HG02943 (cell line): ENCODE data around the gene B9D1.

ENCODE experiments used
- ATAC-seq: cut with Tn5 transposase; IDR thresholded peaks from one replicate; pipeline ENCODE4 v1.9.1; 2021; ENCODE audit warnings: mild to moderate bottlenecking, low read depth, moderate library complexity; ENCODE audit not compliant: unreplicated experiment

B9D1 gene

GRCh38 chr17:19308398-19308797 is 54.1 kb downstream of the B9D1 start:
- no peak for ATAC-seq

- ATAC-seq, result no peak
Measured at GRCh38 chr17:19307521-19307920, 55.0 kb downstream of the B9D1 start.

GRCh38 chr17:19306160-19307111 is 56.1 kb downstream of the B9D1 start:
- peak; percentile 73 for ATAC-seq

GRCh38 chr17:19305761-19306159 is 56.8 kb downstream of the B9D1 start:
- ATAC-seq, result no peak

- ATAC-seq, result no peak
Measured at GRCh38 chr17:19305256-19305655, 57.3 kb downstream of the B9D1 start.

DNA sequence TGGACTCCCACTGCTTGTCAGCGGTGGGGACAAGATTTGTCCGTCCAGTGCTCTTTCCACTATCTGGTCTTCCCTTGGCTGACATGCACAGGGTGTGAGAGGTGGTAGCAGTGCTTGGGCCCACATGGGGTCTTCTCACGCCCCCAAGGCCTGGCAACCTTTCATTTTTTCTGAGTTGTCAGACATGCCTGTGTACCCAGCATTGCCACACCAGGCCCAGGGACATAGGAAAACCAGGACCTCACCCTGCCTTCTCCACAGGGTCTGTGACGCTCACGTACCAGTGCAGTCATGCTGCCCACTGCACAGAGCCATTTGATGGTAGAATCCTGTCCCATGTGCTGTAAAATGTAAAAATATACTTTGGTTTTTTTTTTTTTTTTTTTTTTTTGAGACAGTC is 57.8 kb downstream of the B9D1 start:
- ATAC-seq, result no peak

DNA sequence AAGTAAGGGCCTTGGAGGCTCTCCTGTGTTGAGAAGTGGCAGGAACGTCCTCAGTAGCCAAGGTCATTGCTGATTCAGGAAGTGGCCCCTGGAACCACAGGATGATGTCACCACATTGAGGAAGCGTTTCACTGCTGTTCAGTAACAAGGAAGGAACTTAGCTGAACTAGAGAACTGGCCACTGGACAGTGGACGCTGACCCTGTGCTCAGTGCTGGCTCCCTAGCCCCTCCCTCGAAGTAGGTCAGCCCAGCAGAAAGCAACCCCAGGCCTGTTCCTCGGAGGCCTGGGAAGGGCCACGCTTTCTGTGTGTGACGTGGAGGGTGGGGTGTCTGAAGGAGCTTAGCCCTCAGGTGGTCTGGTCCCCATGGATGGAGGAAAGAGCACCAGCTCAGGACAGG is 58.3 kb downstream of the B9D1 start:
- ATAC-seq, result no peak

DNA sequence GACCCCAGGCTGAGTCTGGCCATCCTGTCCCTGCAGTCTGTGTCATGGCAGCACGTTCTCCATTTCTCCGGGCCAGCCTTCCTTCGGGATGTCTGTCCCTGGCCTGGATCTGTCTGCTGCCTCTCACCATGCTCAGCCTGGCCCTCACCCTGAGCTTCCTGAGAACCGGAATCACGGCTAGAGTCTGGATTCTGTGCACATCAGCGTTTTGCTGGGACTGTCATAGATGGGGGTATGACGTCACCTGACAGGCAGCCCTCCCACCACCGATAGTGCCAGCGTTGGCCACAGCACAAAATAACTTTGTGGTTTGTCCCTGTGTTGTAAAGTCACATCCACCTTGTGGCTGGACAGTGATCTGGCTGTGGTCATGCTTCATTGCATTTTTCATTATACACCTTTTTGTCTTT is 59.2 kb downstream of the B9D1 start:
- no peak for ATAC-seq

DNA sequence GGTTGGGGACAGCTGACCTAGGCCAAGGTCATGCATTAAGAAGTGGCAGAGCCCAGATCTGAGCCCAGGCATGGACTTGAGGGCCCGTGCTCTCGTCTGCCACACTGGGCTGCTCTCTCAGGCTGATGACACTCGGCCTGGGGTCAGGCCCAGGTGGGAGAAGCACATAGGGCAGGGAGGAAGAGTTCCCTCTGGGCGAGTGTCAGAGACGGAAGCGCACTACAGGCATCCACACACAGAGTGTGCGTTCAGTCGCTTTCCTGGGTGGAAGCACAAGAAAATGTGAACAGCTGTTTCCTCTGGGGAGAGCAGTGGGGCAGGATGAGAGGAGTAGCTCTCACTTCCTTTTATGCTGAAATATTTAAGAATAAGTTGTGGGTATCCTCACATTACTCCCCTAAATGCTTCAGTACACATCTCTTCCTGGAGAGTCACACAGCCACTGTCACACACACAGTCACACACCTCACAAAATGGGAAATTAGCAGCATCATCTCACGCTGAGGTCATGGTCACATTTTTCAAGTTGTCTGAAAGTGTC is 59.7 kb downstream of the B9D1 start:
- ATAC-seq, result no peak

- ATAC-seq, result no peak
Measured at GRCh38 chr17:19301973-19302372, 60.5 kb downstream of the B9D1 start.

GRCh38 chr17:19301274-19301951 is 61.1 kb downstream of the B9D1 start:
- ATAC-seq, result no peak

- no peak for ATAC-seq
Measured at GRCh38 chr17:19299866-19300265, 62.7 kb downstream of the B9D1 start.

GRCh38 chr17:19299214-19299747 is 63.2 kb downstream of the B9D1 start:
- ATAC-seq, result no peak

GRCh38 chr17:19298569-19299213 is 63.8 kb downstream of the B9D1 start:
- no peak for ATAC-seq

GRCh38 chr17:19296786-19297778 is 65.4 kb downstream of the B9D1 start:
- ATAC-seq, result no peak

- no peak for ATAC-seq
Measured at GRCh38 chr17:19295473-19296135, 66.9 kb downstream of the B9D1 start.

DNA sequence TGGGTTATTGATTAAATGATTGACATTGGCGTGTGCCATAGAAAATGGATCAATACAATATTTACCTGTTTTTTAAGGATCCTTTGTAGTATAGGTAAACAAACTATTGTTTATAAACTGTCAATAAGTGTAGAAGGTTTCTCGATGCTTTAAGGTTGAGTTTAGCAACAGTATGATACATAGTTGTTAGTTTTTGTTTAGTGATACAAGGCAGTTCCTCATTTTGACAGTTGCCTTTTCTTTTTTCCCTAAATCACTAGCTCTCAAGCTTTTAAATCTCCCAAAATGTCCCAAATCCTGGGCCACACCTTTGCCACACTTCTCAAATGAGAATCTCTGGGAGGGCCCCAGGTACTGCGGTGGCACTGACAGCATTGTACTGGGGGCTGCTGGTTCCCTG is 68.1 kb downstream of the B9D1 start:
- ATAC-seq, result no peak
